Medulla oblongata (tissue), 1 donor: ENCODE data around the gene ACOD1.
A peak's percentile ranks its signal among the peaks of the same experiment; 100 is the strongest.
"Not testable (repeated sequence)": the region's sequence is repeated elsewhere in the genome, so short reads cannot be mapped to it uniquely, and the experiment has no call there.

ENCODE experiments used
- DNase-seq: peaks from one replicate; pipeline ENCODE4 v3.0.0-alpha.2; 2015; ENCODE audit errors: extremely low spot score

Gene ACOD1

GRCh38 chr13:76948149-76948548 lies at the start of gene ACOD1:
Gene ACOD1 (plus strand): TSS chr13:76948511. CDS start chr13:76948559, 48 bp downstream.
- DNase-seq, result no peak

GRCh38 chr13:76899066-76899465 lies 49.2 kb upstream of the ACOD1 start:
- not testable (repeated sequence) for DNase-seq

DNA sequence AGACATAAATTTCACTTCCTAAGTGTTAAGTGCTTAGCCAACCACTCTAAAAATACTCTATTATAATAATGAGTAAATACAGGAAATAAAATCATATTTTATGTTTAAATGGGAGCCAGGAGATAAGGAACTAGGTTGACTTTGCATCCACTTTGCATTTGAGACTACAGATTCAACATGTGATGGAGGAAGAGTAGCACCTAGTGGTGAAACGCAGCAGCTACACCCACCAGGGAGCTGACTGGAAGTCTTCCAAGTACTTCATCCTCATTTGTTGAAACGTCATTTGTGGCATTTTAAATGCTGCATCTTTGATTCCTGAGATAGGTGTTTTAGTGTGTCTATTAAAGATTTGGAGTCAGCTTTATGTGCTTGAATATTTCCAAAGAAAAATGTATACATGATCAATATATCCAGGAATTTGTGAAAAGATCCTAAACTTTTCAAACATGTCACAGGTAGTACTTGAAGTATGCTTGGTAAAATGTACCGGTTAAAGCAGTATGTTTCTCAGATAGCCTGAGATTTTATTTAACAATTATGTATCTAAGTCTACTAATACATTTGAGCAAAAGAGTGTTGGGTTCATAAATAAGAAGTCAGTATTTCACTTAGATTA lies 44.7 kb upstream of the ACOD1 start:
- peak; percentile 89 for DNase-seq

DNA sequence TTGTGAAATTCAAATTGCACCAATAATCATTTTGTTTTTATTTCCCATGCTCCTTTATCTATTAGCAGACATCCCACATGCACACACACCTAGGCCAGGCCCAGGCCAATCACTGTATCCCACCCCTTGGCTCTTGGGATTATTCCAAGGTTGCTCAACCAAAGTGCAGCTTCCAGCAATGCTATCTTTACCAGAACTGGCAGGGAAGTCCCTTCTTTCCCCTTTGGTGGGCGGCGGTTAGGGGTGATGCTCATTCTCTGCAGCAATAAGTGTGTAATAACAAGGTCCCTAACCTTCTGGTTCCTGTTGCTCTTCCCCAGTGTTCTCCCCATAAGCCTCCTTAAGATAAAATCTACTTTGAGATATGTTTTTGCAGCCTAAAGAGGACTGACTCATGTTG lies 43.8 kb upstream of the ACOD1 start:
- no peak for DNase-seq

DNA sequence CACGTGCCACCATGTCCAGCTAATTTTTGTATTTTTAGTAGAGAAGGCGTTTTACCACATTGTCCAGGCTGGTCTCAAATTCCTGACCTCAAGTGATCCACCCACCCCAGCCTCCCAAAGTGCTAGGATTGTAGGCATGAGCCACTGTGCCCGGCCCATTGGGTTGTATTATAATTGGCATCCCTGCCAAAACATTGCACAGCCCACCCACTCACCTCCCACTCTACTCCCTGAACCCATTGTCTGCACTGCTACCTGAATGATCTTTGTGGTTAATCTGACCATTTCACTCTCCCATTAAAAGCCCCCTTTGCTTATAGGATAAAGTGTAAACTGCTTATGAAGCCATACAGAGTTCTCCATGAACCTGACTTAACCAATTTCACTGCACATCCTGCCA lies 35.8 kb upstream of the ACOD1 start:
- DNase-seq, result no peak

- no peak for DNase-seq
These were observed 34.4 kb upstream of the ACOD1 start for GRCh38 chr13:76913898-76914297.

GRCh38 chr13:76917095-76917494 lies 31.2 kb upstream of the ACOD1 start:
- DNase-seq, result no peak

GRCh38 chr13:76917755-76918481 lies 30.4 kb upstream of the ACOD1 start:
- DNase-seq, result not testable (repeated sequence)

GRCh38 chr13:76921516-76921915 lies 26.8 kb upstream of the ACOD1 start:
- DNase-seq, result no peak

DNA sequence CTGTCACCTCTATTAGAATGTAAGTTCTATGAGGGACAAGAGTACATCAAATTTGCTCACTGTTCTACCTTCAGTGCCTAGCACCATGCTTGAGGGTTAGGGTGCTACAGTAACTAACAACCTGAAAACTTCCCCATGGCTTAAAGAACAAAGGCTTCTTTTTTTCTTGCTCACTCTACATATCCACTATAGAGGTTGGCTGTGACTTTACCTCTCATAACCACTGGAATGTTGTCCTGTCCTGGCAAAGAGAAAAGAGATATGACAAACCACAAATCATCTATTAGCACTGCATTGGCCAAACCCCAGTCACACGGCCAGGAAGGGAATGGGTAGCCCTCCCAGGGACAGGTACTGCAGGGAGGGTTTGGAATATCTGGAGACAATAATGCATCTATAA lies 23.2 kb upstream of the ACOD1 start:
- no peak for DNase-seq

- no peak for DNase-seq
These were observed 20.4 kb upstream of the ACOD1 start for GRCh38 chr13:76927955-76928354.

DNA sequence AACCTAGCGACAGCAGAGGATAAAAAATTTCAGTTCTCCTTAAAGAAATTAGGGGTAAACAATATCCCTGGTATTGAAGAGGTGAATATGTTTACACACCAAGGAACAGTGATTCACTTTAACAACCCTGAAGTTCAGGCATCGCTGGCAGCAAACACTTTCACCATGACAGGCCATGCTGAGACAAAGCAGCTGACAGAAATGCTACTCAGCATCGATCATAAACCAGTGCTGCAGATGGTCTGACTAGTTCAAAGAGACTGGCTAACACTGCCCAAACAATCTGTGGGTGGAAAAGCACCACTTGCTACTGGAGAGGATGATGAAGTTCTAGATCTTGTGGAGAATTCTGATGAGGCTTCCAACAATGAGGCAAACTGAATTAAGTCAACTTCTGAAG lies 19.9 kb upstream of the ACOD1 start:
- no peak for DNase-seq

- no peak for DNase-seq
These were observed 19.0 kb upstream of the ACOD1 start for GRCh38 chr13:76929320-76929719.

DNA sequence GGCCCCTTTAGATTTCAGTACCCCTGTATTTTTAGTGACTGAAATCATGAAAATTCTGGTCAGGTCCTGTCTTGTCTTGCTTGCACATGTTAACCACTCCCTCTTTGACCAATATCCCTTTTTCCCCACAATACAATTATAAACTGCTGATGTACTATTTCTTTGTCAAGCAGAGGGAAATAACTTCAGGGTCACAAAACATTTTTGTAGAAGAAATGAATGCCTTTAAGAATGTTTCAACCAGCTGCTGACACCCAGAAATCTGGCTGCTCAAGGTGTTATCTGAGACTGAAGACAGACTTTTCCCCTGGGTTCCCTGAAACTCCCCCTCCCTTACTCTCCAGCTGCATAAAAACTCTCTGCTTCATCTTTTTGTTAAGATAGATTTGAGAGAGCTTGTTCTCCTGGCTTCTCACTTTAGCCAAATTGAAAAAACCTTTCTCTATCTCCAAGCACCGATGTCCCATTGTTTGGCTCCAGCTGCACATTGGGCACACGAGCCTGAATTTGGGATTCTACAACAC lies 18.4 kb upstream of the ACOD1 start:
- no peak for DNase-seq

DNA sequence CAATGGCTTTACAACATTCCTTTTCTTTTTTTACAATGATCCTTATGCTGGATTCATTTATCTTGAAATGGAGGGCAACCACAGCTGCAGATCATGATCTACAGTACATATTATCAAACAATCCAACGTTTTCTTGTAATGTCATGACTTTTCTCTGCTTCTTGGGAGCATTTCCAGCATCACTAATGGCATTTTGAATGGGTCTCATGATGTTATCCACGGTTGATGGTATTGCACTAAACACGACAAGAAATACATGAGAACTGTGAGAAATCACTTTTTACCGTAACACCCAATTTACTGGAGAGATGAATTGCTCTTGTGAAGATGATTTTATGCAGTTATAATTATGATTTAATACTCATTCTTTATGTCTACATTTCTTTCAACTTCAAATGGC lies 16.2 kb upstream of the ACOD1 start:
- DNase-seq, result no peak

GRCh38 chr13:76934671-76935070 lies 13.6 kb upstream of the ACOD1 start:
- DNase-seq, result no peak

DNA sequence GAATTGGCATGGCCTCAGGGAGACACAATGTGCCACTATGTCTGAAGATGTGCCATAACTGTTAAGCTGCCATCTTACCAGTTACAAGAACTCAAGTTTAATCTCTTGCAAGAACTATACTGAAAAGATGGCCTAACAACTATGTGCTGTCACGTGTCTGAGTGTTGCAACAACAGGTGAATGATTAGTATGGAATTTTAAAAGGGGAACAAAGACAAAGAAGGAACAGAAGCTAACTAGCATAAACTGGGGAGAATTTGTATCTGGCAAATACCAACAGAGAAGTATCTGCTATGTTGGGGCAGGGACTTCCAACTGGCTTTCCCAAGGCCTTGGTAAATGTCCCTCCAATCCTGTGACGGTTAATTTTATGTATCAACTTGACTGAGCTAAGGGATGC lies 11.5 kb upstream of the ACOD1 start:
- DNase-seq, result no peak

DNA sequence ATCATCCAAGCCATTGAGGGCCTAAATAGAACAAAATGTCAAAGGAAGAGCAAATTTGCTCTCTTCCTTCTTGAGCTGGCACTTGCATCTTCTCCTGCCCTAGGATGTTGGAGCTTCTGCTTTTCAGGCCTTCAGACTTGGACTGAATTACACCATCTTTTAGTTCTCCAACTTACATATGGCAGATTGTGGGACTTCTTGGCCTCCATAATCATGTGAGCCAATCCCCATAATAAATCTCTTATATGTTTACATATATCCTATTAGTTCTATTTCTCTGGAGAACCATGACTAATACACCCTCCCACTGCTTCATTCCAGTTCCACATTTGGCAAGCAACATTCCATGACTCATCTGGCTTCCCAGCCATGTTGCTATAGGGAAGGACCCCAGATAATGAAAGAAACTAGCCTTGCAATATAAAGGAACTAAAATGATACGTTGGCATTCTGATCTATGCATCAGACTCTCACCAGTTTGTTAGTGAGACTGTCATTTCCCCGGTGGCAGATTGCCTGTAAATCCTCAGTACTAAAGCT lies 11.0 kb upstream of the ACOD1 start:
- DNase-seq, result no peak

DNA sequence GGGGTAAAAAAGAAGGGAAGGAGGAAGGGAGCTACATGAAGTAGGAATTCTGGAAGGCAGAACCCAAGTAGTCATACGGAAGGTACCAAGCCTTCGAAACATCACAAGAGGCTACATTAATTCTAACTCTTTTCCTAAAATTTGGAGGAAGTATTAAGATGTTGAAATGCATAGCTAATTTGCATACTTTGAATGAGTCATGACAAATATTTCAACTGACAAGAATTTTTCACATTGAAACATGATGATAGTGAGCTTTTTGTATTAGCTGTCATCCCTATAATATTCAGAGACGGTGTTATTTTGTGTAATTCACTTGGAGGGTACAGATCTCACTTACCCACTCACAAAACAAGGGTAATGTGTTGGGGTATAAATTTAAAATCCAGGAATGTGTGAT lies 9.1 kb upstream of the ACOD1 start:
- no peak for DNase-seq

DNA sequence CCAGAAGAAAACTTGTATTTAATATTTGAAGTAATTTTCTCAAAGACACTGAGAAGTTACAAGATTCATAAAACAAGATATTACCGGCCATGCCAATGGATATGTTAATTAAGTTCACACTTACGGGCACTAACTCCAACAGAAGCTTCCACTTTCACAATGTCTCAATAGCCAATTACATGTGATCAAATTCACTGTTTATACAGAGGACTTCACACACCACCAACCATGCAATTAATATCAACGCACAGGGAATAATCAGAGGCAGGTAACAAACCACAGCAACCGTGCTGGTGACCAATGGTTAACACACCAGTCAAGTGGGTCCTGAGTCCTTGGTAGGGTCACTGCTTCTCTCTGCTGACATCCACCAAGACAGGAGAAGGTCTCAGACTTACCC lies 5.9 kb upstream of the ACOD1 start:
- DNase-seq, result no peak

- no peak for DNase-seq
These were observed 4.7 kb upstream of the ACOD1 start for GRCh38 chr13:76943646-76944045.

DNA sequence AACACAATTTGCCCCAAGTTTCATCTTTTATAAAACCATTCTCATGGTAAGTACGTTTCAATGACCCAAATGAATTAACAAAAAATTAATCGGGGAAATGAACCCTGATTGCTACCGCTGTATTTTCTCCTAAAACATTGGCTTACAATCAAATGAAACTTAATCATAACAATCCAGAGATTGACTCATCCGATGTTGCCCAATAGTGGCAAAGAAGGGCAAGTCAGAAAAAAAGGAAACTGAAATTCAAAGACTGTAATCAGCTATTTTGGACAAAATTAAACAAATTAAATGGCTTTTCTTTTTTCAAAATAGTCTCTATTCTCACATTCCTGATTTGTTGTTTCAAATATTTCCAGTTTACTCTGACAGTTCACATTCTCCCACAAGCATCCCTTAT lies 3.9 kb upstream of the ACOD1 start:
- DNase-seq, result no peak

GRCh38 chr13:76950101-76950500 lies 1.8 kb downstream of the ACOD1 start:
- no peak for DNase-seq
